ENCODE measurements around the gene FFAR2.
"Not testable (repeated sequence)": the region's sequence is repeated elsewhere in the genome, so short reads cannot be mapped to it uniquely, and the experiment has no call there.

- TF ChIP-seq CTCF (IDR thresholded peaks at IDR 0.05; ENCODE audit: low read depth, low read length, missing input control); RXRA (IDR thresholded peaks at IDR 0.05); YY1 (IDR thresholded peaks at IDR 0.05); ZBTB33 (IDR thresholded peaks at IDR 0.05); FOXA1 (IDR thresholded peaks at IDR 0.05); GABPA (IDR thresholded peaks at IDR 0.05 in 1 of 2, conservative IDR thresholded peaks at IDR 0.05 in 1 of 2); REST (IDR thresholded peaks at IDR 0.05); MAX (IDR thresholded peaks at IDR 0.05); SP1 (IDR thresholded peaks at IDR 0.05); RAD21 (IDR thresholded peaks at IDR 0.05); TAF1 (conservative IDR thresholded peaks at IDR 0.05): not testable (repeated sequence)
Measured at GRCh38 chr19:35461788-35462187, 13.7 kb downstream of the FFAR2 start.
